GM18909 (cell line): Measurements from ENCODE around the gene BICDL2.

Source experiments
- ATAC-seq: cut with Tn5 transposase; IDR thresholded peaks from one replicate; pipeline ENCODE4 v1.9.1; 2021; ENCODE audit warnings: mild to moderate bottlenecking; ENCODE audit not compliant: unreplicated experiment, poor library complexity

The BICDL2 gene

GRCh38 chr16:3049921-3050481 lies 13.3 kb upstream of the BICDL2 start:
- ATAC-seq = no peak

DNA sequence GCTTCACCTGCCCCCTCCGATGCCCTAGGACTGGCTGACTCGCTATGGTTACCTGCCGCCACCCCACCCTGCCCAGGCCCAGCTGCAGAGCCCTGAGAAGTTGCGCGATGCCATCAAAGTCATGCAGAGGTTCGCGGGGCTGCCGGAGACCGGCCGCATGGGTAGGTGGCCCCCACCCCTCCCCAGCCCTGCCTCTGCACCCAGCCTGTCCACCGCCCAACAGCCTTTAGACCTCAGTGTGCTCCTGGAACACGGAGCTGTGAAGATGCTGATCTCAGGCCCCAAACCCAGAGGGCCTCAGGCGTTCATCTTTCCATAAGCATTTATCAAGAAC lies 10.6 kb upstream of the BICDL2 start:
- no peak for ATAC-seq

DNA sequence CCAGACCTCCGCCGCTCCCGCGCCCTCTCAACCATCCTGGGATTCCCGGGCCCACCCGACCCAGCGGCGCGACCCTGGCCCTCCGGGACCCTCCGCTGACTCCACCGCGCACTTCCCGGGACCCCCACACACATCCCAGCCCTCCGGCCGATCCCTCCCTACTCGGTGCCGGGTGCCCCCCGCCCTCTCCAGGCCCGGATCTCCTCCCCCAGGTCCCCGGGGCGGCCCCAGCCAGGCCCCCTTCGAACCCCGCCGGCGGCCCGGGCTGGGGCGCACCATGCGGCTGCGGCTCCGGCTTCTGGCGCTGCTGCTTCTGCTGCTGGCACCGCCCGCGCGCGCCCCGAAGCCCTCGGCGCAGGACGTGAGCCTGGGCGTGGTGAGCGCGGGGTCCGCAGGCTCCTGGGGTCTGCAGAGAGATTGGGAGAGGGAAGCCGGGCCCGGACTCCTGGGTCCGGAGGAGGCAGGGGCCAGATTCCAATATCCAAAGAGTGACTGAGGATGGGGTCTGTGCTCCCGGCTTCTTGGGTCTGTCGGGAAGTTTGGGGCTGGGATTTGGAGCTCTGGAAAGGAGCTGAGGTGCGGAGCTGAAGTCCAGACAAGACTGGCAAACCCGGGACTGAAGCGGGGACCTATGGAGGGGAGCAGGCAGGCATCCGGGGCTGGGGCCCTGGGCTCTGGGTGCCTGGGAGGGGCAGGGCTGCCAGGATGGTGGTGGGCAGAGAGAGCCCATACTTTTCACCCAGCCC lies 10.1 kb upstream of the BICDL2 start:
- no peak for ATAC-seq

GRCh38 chr16:3045758-3046640 lies 9.3 kb upstream of the BICDL2 start, which contains the start of gene MMP25:
TSS of gene MMP25 (plus strand) at chr16:3046561. CDS start at chr16:3046918, 357 bp downstream.
- no peak for ATAC-seq

DNA sequence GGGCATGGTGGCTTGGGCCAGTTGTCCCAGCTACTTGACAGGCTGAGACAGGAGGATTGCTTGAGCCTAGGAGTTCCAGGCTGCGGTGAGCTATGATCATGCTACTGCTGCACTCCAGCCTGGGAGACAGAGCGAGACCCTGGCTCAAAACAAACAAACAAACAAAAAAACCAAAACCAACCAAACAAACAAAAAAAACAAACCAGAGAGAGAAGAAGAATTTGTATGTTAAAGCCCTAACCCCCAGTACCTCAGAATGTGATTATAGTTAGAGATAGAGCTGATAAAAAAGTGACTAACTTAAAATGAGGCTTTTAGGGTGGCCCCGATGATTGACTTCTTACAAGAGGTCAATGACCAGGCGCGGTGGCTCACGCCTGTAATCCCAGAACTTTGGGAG lies 8.0 kb upstream of the BICDL2 start:
- no peak for ATAC-seq

GRCh38 chr16:3042376-3042775 lies 5.6 kb upstream of the BICDL2 start:
- no peak for ATAC-seq

- no peak for ATAC-seq
These were observed 2.2 kb upstream of the BICDL2 start for GRCh38 chr16:3038896-3039295.

DNA sequence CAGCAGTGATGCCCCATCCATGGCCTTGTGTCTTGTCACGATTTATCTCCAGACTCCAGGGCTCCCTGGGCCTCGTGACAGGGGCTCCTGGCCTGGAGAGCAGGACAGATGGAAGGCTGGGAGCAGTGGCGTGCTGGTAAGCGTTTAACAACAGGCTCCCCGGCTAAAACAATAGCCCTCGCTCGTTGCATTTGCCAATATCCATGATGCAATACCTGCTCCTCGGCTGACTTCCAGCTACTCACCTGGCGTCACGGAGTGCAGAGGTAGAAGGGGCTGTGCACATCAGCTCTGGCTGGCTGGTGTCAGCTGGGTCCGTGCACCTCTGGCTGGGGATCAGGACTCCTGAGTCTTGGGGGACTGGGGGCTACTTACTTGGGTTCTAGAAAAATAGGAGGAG lies 1.5 kb upstream of the BICDL2 start:
- ATAC-seq = no peak

DNA sequence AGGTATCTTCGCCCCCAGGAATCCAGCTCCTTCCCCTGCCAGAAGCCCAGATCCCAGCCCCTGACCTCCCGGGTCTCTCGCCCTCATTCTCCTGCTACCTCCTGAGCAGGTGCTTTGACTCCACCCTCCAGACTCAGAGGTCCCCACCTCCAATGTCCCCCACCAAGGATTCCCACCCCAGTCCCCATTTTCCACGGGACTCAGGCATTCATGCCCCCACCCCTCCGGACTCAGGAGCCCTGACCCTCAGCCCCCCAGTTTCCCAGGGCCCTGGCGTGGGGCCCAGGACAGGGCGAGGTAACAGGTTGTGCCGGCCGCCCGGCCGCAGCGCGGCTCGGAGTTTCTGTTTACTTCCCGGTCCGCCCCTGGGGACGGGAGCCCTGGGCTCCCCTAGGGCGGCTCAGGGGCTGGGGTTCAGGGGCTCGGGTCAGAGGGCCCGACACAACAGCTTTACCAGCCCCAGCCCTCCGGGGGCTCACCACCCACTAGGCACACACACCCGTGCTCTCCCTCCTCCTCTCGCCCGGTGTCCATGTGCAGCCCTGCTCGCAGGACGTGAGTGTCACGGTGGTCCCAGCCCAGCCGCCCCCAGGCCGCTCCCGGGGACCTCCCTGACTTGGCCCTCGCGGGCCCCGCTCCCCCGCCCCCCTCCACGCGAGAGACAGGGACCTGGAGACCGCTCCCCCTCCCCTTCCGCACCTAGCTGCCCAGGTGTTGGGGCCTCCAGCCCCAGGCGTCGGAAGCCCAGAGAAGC lies 595 bp downstream of the BICDL2 start:
- ATAC-seq = no peak

DNA sequence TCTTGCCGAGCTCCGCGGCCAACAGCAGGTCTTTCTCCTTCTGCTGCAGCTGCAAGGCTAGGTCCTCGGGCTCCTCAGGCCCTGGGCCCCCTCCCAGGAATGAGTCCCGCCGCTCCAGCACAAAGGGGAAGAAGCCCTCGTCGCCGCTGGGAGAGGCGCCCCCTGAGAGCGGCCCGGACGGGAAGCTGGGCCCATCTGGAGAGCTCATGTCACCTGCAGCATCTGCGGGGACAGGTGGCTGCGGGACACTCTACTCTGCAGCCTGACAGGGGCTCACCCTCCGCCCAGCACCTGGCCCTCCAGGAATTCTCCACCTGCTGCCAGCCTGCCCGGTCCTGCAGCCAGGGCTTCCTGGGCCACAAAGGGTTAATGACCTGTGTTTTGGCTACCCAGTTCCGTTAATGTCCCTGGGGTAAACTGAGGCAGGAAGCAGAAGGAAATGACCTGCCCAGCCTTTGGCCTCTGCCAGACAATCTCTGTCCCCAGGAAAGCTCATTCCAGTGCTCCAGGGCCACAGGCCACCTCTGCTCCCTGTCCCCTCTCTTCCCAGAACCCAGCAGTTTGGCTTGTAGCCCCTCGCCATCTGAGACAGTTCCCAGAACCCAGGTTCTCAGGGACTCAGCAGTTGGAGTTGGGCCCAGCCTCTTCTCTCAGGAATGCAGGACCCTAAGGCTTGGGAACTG lies 1.3 kb downstream of the BICDL2 start:
- no peak for ATAC-seq

DNA sequence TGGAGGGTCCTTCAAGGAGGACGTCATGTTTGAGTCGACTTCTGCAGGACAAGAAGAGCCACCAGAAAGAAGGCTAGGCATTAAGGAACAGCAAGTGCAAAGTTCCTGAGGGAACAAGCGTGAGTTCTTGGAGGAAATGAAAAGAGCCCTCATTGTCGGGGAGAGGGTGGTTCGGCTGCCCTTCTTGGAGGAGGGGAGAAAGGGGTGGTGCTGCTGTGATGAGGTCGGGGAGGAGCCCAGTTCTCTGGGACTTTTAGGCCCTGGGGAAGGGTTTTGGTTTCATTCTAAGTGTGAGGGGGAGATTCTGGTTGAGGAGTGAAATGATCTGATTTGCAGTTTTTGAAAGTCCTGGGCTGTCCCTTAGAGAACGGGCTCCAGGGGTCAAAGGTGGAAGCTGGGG lies 4.1 kb downstream of the BICDL2 start:
- ATAC-seq = no peak

GRCh38 chr16:3030222-3031212 lies 6.2 kb downstream of the BICDL2 start:
- ATAC-seq = no peak

DNA sequence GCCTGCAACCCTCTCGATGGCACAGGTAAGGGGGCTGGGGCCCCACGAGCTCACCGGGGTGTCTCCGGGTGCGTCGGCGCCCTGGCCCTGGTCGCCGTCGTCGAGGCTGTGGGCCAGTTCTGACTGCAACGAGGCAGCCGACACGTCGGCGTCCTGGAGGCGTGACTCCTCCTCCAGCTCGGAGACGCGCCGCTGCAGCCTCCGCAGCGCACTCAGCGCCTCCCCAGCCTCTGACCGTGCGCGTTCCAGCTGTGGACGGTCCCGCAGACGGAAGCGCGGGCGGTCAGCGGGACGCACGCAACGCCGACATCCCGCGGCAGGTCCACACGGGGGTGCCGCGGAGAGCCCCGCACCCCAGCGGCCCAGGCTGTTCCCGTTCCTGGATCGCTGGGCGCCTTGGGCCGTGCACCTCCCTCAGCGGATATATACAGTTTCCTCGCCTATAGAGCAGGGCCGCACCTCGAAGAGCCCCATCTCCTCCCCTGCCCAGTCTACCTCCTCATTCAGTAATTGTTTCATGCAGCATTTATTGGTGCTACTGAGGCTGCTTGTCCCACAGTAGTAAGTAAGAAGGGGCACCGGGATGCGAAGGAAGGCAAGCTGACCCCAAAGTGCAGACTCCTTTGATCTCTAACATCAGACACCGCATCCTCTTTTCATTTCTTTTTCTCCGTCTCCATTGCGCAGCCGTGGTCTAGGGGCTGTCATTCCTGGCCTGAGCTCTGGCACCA lies 7.1 kb downstream of the BICDL2 start:
- ATAC-seq = no peak

- no peak for ATAC-seq
These were observed 7.9 kb downstream of the BICDL2 start for GRCh38 chr16:3028716-3029319.

DNA sequence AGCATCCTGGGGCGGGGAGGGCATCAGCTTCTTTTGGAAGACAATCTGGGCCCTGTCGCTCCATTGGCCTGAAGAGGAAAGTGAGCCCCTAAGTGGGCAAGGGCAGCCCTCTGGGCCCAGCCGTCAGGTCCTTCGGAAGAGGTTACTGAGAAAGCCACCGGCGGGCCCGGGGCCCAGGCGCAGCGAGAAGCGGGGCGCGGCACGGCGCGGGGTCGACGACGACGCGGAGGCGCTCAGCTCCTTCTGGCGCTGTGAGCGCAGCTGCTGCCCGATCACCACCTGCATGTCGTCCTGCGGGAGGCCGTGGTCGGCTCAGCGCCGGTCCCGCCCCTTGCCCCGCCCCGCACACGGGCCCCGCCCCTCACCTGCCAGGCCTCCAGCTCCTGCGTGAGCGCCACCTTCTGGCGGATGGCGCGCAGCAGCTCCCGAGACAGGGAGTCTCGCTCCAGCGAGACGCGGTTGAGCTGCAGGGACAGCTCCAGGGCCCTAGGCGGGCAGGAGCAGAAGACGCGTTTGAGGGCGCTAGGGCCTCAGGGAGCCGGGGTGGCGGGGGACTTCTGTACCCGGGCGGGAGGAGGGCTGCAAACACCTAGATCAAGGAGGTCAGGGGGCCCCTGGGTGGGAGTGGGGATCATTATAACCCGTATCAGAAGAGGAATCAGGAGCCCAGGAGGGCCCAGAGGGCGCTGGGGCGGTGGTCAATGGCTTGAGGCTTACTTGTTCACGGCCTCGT lies 8.6 kb downstream of the BICDL2 start:
- no peak for ATAC-seq

DNA sequence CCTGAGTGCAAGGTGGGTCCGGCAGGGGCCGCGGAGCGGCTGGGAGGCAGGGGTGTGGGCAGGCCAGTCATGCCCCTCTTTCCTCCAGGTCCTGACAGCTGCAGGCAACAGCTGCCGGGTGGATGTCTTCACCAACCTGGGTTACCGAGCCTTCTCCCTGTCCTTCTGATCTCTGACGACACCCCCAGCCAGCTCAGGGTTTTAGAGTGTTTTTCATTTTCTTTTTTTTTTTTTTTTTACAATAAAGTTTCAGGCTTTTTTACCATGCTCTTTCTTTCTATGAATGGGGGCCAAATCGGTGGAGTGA lies 9.3 kb downstream of the BICDL2 start:
- no peak for ATAC-seq
